IPS DF 19.7 (cell line): Measurements from ENCODE around the gene FCAMR.
"Not testable (repeated sequence)": the region's sequence is repeated elsewhere in the genome, so short reads cannot be mapped to it uniquely, and the experiment has no call there.

ENCODE experiments used
- DNase-seq: peaks from one replicate; pipeline ENCODE4 v3.0.0-alpha.2; 2013; ENCODE audit warnings: low read depth, low spot score

The FCAMR gene

GRCh38 chr1:206935491-206936067, 34.7 kb downstream of the FCAMR start:
- peak; percentile 28 for DNase-seq

DNA sequence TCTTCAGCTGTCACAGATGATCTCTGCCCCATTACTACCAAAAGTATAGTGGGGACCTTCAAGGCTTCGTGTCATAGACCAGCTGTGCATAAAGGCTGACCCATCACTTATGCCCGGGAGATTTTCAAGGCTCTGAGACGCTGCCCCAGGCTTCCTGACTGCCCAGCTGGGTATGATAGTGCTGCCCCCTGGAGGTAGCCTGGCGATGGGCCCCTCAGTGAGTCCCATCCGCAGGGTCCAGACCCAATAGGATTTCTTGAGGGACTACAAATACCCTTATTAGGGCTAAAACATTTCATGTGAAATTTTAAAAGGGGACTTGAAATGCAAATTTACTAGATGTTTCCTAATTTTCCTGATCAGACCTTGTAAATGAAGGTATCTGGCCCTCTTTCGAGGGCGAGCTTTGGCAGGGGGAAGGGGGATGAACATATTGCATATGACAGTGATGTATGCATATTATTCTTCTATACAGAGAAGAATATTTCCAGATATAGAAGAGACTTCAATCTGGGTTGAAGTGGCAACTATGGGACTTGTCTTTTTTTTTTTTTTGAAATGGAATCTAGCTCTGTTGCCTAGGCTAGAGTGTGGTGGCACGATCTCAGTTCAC, 36.8 kb downstream of the FCAMR start:
- no peak for DNase-seq

GRCh38 chr1:206932177-206932576, 38.1 kb downstream of the FCAMR start:
- DNase-seq = no peak

DNA sequence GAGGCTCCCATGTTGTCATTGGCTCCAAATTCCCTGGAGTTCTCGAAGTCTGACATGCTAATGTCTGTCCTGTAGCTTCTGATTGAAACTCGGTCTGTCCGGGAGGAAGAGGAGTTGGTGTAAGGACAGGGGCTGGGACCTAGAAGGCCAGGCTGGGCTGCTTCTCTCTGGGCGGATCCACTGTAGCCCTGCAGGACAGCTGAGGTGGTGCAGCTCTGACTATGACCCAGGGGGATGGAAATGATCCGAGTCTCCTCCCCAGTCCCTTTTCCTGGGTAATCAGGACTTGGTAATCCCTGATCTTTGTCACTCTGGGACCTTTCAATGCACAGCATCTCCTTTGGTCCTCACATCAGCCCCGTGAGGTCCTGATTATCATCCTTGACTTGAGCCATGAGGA, 38.6 kb downstream of the FCAMR start:
- DNase-seq = no peak

- DNase-seq = no peak
Observed at GRCh38 chr1:206930210-206930798, 40.0 kb downstream of the FCAMR start.

- no peak for DNase-seq
Observed at GRCh38 chr1:206929524-206929923, 40.7 kb downstream of the FCAMR start.

- DNase-seq = no peak
Observed at GRCh38 chr1:206926286-206926685, 44.0 kb downstream of the FCAMR start.

DNA sequence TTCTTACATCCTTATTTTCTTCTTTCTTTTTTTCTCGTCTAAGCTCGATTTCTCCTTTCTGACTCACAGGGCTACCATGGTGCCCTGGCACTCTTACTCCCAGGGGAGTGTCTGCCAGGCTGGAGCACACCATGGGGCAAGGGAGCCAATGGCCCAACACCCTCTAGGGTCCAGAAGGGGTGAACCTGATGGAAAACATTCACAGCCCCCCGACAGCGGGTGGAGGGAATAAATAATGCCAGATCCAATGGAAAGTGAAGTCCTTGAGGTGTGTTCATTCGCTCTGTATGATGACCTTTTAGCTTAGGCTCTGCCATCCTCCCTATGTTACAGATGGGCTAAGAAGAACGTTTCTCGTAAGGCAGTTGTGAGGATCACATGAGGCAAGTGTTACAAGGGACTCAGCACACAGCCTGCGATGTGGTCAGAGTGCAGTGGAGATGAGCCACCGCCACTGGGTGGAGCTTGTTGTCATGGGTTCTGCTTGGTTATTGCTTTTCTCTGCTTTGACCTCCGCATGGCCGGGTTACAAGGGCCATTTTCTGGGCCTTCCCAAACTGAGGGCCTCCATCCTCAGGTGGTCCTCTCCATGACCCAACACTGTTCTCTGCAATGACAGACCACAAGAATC, 45.0 kb downstream of the FCAMR start:
- no peak for DNase-seq

GRCh38 chr1:206924592-206925105, 45.6 kb downstream of the FCAMR start:
- DNase-seq = no peak

GRCh38 chr1:206923961-206924557, 46.2 kb downstream of the FCAMR start:
- not testable (repeated sequence) for DNase-seq

- DNase-seq = no peak
Observed at GRCh38 chr1:206923009-206923960, 47.0 kb downstream of the FCAMR start.

DNA sequence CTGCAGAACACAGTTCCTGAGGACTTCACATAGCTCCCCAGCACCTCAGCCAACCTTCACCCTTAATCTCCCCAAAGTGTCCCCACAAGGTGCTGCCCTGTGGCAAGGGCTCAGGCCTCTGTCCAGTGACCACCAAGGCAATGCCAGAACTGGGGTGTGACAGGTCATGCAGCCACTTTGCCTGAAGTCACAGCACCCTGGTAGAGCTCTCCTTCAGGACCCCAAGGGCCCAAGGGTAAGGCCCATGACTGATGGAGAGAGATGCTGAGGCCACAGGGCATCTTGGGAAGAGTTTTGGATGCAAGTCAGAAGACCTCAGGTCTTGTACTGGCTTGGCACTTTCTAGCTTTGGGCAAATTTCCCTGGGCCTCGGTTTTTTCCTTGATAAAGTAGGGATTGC, 47.7 kb downstream of the FCAMR start:
- DNase-seq = no peak

- DNase-seq = no peak
Observed at GRCh38 chr1:206921772-206922265, 48.4 kb downstream of the FCAMR start, which contains the start of gene FCMR. FCMR (minus strand) TSS chr1:206921941; CDS start chr1:206921854, 87 bp downstream.

DNA sequence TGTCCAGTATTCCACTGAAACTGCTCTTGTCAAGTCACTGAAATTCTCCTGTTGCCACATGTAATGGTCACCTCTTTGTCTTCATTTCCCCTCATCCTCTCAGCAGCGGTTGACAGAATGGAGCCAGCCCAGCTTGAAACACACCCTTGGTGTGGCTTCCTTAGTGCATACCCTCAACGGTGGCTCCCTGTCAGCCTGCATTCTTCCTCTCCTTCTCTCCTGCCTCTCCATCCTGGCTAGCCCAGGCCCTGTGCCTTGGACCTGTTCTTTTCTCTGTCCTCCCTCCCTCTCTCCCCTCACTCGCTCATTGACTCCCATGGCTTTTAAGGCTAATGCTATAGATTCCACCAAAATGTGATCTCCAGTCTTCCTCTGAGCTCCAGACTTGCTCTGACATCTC, 52.2 kb downstream of the FCAMR start:
- no peak for DNase-seq

GRCh38 chr1:206916000-206916709, 54.1 kb downstream of the FCAMR start:
- no peak for DNase-seq

DNA sequence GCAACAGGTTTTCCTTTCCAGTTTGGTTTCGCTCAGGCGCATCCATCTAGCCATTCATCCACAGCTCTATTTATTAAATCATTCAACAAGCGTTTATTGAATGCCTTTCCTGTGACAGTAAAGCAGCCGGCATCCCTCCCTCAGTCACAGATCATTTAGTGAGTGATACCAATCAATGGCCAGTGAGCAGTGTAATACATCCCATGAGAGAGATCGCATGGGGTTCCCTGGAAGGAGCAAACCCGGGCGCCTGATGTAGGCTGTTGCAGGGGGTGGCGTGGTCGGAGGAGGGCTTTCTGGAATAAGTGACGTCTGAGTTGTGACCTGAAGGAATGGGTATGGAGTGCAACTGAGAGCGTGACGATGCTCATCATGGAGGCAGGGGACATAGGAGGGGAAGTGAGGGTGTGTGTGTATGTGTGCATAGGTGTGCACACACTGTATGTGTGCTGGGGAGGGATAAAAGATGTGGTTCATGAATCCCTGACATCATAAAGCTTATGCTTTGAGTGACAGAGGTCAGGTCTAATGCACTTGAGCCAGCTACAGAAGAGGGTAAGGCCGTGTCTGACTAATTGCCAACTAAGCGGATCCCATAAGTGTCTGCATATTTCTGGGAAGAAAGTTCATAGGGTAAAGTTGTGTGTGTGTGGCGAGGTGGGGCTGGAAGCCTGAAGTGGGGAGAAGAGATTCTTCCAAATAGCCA, 55.1 kb downstream of the FCAMR start:
- DNase-seq = no peak

- no peak for DNase-seq
Observed at GRCh38 chr1:206913766-206914537, 56.3 kb downstream of the FCAMR start.

DNA sequence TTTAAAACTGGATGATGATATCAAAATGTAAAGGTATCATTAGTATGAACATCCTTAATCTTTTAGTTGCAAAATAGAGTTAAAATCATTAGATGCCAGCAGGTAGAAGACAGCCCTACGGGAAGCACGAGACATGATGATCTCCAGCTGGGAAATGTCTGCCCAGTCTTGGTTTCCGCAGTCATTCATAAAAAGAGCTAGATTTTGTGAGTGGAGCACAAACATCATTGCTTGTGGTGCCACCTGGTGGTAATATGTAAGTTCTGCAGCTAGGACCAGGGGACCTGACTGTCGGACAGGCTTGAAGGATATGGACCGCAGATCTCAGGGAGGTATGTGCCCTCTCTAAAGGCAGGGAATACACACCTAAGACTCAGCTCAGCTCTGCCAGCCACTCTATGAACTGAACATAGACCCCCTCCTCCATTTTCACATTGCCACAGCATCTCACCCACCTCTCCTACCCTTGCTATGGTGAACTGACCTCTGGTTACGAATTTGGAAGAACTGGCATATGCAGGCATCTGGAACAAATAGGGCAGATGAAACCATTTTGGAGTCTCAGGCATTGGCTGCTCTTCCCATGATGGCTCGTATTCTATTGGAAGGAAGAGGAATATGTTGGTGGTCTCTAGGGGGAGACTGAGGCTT, 57.7 kb downstream of the FCAMR start:
- no peak for DNase-seq
